VCaP (cell line): ENCODE results near the gene DTHD1.

Source experiments
- H3K27ac ChIP-seq: fragments of 450-650 bp; 2 replicates; pipeline ENCODE4 v1.5.1; 2017
- TF ChIP-seq, protein P1 (sequence below): fragments of 450-650 bp; conservative IDR thresholded peaks from 2 replicates; pipeline ENCODE4 v1.5.1; 2017; ENCODE audit warnings: mild to moderate bottlenecking, moderate library complexity

DTHD1 gene

DNA sequence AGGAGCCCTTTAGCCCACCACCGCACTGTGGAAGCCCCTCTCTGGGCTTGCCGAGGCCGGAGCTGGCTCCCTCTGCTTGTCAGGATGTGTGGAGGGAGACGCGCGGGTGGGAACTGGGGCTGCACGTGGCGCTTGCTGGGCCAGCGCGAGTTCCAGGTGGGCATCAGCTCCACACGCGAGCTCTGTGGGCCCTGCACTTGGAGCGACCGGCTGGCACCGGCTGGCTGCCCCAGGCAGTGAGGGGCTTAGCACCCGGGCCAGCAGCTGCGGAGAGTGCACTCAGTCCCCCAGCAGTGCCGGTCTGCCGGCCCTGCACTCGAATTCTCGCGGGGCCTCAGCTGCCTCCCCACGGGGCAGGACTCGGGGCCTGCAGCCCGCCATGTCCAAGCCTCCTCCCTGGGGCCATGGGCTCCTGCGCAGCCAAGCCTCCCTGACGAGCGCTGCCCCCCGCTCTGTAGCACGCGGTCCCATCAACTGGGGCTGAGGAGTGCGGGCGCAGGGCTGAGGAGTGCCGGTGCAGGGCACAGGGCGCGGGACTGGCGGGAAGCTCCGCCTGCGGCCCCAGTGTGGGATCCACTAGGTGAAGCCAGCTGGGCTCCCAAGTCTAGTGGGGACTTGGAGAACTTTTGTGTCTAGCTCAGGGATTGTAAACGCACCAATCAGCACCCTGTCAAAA, 93.6 kb downstream of the DTHD1 start:
- TF ChIP-seq, protein P1, sequence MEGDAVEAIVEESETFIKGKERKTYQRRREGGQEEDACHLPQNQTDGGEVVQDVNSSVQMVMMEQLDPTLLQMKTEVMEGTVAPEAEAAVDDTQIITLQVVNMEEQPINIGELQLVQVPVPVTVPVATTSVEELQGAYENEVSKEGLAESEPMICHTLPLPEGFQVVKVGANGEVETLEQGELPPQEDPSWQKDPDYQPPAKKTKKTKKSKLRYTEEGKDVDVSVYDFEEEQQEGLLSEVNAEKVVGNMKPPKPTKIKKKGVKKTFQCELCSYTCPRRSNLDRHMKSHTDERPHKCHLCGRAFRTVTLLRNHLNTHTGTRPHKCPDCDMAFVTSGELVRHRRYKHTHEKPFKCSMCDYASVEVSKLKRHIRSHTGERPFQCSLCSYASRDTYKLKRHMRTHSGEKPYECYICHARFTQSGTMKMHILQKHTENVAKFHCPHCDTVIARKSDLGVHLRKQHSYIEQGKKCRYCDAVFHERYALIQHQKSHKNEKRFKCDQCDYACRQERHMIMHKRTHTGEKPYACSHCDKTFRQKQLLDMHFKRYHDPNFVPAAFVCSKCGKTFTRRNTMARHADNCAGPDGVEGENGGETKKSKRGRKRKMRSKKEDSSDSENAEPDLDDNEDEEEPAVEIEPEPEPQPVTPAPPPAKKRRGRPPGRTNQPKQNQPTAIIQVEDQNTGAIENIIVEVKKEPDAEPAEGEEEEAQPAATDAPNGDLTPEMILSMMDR: no peak

DNA sequence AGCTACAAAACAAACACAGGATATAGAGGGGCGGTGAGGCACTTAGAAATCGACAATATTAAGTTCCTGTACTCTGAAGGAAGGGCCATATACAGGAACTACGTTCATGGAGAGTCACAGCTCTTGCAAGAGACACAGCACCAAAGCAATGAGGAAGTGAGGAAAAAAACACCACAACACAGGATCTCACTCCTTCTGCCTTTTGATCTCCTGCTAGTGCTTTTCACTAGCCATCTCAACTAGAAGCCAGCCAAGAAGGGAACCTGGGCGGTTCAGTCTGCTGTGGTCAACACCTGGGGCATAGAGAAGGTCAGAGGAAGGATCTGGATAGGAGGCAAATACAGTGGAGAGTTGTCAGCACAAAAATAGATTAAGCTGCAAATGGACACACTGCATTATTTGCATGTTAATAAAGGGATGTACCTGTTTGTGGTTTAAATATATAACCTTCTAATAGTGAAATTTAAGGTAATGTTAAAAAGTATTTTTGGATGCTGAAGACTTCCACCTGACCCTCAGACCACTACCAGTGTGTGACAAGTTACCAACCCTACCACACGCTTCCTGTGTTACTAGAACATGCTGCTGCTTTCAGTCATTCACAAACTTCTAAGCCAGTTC, 104.6 kb downstream of the DTHD1 start:
- H3K27ac ChIP-seq: no peak overlapping the region
- TF ChIP-seq, protein P1: no peak

More for the DNA sequence above, 93.6 kb downstream of the DTHD1 start:
- no peak overlapping the region for H3K27ac ChIP-seq

DNA sequence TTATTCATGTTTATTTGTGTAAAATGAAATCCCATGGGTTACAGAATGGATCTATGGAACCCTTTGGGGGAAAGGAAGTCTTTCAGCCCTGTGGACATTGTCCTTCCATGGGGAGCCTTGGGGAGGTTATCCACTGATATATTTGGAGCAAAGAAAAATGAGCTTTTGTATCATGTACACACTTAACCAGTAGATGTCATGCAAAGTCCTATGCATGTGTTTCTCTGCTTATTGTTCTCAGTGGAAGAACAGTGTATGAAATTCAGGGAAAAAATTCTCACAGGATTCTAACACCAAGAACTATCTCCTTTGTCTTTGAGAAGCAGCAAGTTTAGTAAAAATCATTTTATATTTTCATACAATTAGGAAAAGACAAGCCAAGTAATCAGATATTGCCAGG, 105.3 kb downstream of the DTHD1 start:
- no peak overlapping the region for H3K27ac ChIP-seq
- TF ChIP-seq, protein P1: peak; percentile 68

DNA sequence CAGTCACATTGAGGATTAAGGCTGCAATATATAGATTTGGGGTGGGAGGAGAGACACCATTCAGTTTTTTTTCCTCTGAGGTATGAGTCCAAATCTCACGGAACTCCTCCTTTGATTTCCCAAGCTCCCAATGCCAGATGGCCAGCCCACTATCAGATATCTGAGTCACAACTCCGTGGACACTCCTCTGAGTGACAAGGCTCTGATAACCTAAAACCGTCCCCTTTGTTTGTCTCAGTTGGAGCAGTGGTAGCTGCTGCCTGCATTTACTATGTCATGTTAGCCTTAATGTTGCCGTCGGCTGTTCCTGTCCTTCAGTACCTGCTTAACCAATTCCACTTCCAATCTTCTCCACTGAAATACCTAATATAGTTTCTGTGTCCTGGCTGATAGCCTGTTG, 107.3 kb downstream of the DTHD1 start:
- TF ChIP-seq, protein P1: no peak
- no peak overlapping the region for H3K27ac ChIP-seq

DNA sequence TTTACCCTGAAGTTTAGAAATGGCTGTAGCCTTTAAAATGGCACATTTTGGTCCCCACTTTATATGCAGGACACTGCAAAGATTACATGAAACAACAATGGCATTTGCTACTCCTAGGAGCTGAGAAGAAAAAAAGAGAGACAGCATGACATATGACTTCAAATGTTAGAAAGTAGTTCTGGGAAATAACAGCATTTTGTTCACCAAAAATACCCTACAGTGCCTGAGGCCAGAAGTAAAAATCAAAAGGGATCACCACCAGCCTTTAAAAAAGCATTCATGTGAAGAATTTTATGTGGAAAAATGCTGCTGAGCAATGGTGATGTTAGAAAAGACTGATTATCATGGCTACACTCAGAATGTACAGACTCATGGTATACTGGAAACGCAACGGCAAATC, 110.0 kb downstream of the DTHD1 start:
- TF ChIP-seq, protein P1: no peak
- H3K27ac ChIP-seq: no peak overlapping the region

DNA sequence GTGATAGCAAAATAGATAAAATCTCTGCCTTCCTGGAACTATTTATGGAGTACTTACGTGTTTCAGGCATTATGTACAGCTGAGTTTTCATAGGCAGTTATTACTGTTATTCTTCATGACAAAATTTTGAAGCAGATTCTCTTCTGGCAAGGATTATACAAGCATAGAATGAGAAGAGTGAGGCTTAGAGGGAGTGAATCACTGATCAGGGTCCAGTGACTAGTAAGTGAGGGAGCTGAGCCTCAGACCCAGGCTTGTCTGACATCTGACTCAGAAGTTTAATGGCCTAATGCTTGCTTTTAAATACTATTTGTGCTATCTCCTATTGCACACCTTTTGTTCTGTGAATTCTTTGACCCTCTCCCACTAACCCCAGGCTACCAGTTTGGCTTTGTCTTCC, 110.6 kb downstream of the DTHD1 start:
- TF ChIP-seq, protein P1: no peak
- no peak overlapping the region for H3K27ac ChIP-seq

DNA sequence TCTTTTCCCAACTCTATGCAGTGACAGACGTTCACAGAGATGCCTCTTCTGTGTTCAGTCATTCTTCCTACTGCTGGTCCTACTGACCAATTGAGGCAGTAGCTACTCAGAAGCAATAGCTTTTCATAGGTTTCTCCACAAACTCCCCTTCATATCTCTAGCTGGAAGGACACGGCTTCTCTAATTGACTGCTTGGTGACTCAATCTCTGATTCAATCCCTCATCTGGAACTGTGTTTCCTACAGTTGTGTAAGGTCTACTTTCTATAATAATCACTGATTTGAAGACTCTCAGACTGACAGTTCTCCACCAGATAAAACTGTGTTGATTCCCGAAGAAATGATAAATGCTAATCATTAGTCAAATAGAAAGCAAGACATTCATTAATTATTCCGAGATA, 111.5 kb downstream of the DTHD1 start:
- H3K27ac ChIP-seq: no peak overlapping the region
- TF ChIP-seq, protein P1: no peak
